HEK293 (cell line): ENCODE measurements around the gene CDK2.
A peak's percentile ranks its signal among the peaks of the same experiment; 100 is the strongest.

Source experiments
- FEZF1 ChIP-seq: fragments of 450-650 bp; formaldehyde crosslinking; IDR thresholded peaks from 2 replicates; pipeline ENCODE4 v1.5.1; 2016; ENCODE audit warnings: missing biosample characterization, missing genetic modification characterization
- ZFP37 ChIP-seq: fragments of 450-650 bp; formaldehyde crosslinking; IDR thresholded peaks from 2 replicates; pipeline ENCODE4 v1.5.1; 2016; ENCODE audit warnings: missing biosample characterization, missing genetic modification characterization
- ZNF274 ChIP-seq, 2 experiments: fragments of 200-500 bp in 1 of 2; fragments of 450-650 bp in 1 of 2; sonication (Bioruptor generic) in 1 of 2; formaldehyde crosslinking in 1 of 2; IDR thresholded peaks; 2 replicates each; pipeline versions ENCODE4 v1.5.1 to v1.6.1; 2014 to 2016; ENCODE audit warnings: borderline replicate concordance in 1 of 2, inconsistent platforms in 1 of 2, low read length in 1 of 2, missing biosample characterization in 1 of 2, missing genetic modification characterization in 1 of 2
- ZNF350 ChIP-seq: fragments of 450-650 bp; formaldehyde crosslinking; IDR thresholded peaks from 2 replicates; pipeline ENCODE4 v1.5.0; 2017; ENCODE audit warnings: missing biosample characterization, mild to moderate bottlenecking, missing genetic modification characterization
- ZNF660 ChIP-seq: fragments of 450-650 bp; IDR thresholded peaks from 2 replicates; pipeline ENCODE4 v1.5.1; 2018; ENCODE audit warnings: missing biosample characterization, mild to moderate bottlenecking, missing genetic modification characterization
- ZNF777 ChIP-seq: fragments of 450-650 bp; formaldehyde crosslinking; IDR thresholded peaks from 2 replicates; pipeline ENCODE4 v1.5.1; 2017; ENCODE audit warnings: missing biosample characterization, missing genetic modification characterization, borderline replicate concordance
- TF ChIP-seq, protein P1 (sequence below): fragments of 450-650 bp; formaldehyde crosslinking; IDR thresholded peaks from 2 replicates; pipeline ENCODE4 v1.5.1; 2016; ENCODE audit warnings: missing biosample characterization, missing genetic modification characterization
- TF ChIP-seq, protein P2 (sequence below): fragments of 450-650 bp; formaldehyde crosslinking; IDR thresholded peaks from 2 replicates; pipeline ENCODE4 v1.5.1; 2016; ENCODE audit warnings: missing biosample characterization, missing genetic modification characterization

DNA sequence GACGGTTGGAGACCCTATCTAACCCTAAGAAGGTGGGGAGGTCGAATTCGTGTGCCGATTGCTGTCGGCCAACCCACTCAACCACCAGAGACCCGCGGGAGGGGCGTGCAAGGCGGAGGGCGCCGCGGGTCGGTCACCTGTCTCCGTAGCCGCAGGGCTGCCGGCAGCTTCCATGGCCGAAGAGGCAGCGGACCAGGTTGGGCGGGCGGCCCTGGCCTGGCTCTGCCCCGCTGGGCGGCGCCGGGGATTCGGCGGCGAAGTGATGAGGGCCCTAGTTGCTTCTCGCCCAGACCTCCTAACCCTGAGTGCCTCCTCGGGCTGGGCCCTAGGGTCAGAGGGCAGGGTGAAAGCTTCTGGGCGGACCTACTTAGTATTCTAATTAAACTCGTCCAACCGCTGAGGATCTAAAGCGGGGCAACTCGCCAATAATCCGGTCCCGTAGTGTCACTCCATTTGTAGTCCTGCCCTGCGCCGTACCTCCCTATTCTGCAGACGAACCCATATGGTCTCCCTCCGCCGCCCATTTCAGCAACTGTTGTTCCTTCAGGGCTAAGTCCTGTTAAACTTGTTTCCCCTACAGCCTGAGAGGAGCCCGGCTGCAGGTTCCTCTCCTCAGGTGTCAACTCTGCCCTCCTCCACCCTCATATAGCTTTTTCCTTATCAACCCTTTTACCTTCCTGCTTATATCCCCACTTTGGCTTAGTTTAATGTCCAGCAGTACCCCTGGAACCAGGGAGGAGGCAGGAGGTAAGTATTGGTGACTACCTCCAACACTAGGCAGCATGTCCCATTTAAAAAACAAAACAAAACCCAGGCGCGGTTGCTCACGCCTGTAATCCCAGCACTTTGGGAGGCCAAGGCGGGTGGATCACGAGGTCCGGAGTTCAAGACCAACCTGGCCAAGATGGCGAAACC, 38.8 kb upstream of the CDK2 start, which contains the start of gene PYM1:
- TF ChIP-seq, protein P1, sequence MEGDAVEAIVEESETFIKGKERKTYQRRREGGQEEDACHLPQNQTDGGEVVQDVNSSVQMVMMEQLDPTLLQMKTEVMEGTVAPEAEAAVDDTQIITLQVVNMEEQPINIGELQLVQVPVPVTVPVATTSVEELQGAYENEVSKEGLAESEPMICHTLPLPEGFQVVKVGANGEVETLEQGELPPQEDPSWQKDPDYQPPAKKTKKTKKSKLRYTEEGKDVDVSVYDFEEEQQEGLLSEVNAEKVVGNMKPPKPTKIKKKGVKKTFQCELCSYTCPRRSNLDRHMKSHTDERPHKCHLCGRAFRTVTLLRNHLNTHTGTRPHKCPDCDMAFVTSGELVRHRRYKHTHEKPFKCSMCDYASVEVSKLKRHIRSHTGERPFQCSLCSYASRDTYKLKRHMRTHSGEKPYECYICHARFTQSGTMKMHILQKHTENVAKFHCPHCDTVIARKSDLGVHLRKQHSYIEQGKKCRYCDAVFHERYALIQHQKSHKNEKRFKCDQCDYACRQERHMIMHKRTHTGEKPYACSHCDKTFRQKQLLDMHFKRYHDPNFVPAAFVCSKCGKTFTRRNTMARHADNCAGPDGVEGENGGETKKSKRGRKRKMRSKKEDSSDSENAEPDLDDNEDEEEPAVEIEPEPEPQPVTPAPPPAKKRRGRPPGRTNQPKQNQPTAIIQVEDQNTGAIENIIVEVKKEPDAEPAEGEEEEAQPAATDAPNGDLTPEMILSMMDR = peak; percentile 54; the same call in 1 of the 2 replicates
- no peak for TF ChIP-seq FEZF1 (tag by site-specific recombination)
- TF ChIP-seq, protein P2, sequence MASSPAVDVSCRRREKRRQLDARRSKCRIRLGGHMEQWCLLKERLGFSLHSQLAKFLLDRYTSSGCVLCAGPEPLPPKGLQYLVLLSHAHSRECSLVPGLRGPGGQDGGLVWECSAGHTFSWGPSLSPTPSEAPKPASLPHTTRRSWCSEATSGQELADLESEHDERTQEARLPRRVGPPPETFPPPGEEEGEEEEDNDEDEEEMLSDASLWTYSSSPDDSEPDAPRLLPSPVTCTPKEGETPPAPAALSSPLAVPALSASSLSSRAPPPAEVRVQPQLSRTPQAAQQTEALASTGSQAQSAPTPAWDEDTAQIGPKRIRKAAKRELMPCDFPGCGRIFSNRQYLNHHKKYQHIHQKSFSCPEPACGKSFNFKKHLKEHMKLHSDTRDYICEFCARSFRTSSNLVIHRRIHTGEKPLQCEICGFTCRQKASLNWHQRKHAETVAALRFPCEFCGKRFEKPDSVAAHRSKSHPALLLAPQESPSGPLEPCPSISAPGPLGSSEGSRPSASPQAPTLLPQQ (tag by site-specific recombination) = 0 out of 2 replicates have a peak, but pooled peaks have one; percentile 19
- peak; percentile 73; the same call in 1 of the 2 replicates for TF ChIP-seq ZFP37
- no peak for TF ChIP-seq ZNF274 (IDR thresholded peaks at IDR 0.05; ENCODE audit: low read length)
- TF ChIP-seq ZNF274 (tag by site-specific recombination; IDR thresholded peaks at IDR 0.05; ENCODE audit: borderline replicate concordance) = no peak
- TF ChIP-seq ZNF777 (tag by site-specific recombination) = no peak
- peak; percentile 32; the same call in 1 of the 2 replicates for TF ChIP-seq ZNF660
- no peak for TF ChIP-seq ZNF350
